Heart right ventricle (tissue), 16 donors: ENCODE results near the gene BUD31. TPM values are rescaled to one million over a fixed set of nuclear protein-coding genes. Genes with fewer than 3 reads are reported as not detected.

Experiments used
- ATAC-seq, 8 donors: fragments of 200-7000 bp; cut with Tn5 transposase; one replicate each; pipeline ENCODE4 v1.9.1; 2020; ENCODE audit warnings: mild to moderate bottlenecking in 8 of 8, moderate library complexity in 8 of 8, moderate number of reproducible peaks in 1 of 8
- DNase-seq, 2 donors: peaks; one replicate each; pipeline ENCODE4 v3.0.0-alpha.2; 2020
- H3K27ac ChIP-seq, 10 donors: fragments of 200-600 bp; sonication (generic) in 2 of 10; one replicate each; pipeline versions ENCODE4 v1.5.0 to v1.8.0; 2020 to 2022; ENCODE audit warnings: mild to moderate bottlenecking in 3 of 10
- H3K27me3 ChIP-seq, 7 donors: fragments of 200-600 bp; one replicate each; pipeline ENCODE4 v1.8.0; 2021 to 2022; ENCODE audit warnings: mild to moderate bottlenecking in 2 of 7
- H3K36me3 ChIP-seq, 9 donors: fragments of 200-600 bp; sonication (generic) in 1 of 9; one replicate each; pipeline versions ENCODE4 v1.5.0 to v1.8.0; 2020 to 2022; ENCODE audit warnings: mild to moderate bottlenecking in 2 of 9
- H3K4me1 ChIP-seq, 9 donors: fragments of 200-600 bp; sonication (generic) in 1 of 9; one replicate each; pipeline versions ENCODE4 v1.5.0 to v1.8.0; 2020 to 2022; ENCODE audit warnings: mild to moderate bottlenecking in 4 of 9
- H3K4me3 ChIP-seq, 10 donors: fragments of 200-600 bp; sonication (generic) in 2 of 10; one replicate each; pipeline versions ENCODE4 v1.5.0 to v1.8.0; 2020 to 2022; ENCODE audit warnings: mild to moderate bottlenecking in 7 of 10, moderate library complexity in 2 of 10
- H3K9me3 ChIP-seq, 11 donors: fragments of 200-600 bp in 10 of 11; sonication (generic) in 2 of 11; one replicate each; pipeline versions ENCODE4 v1.5.0 to v1.8.0; 2013 to 2022; ENCODE audit warnings: mild to moderate bottlenecking in 2 of 11, control low read depth in 1 of 11, moderate library complexity in 1 of 11
- CTCF ChIP-seq, 9 donors: fragments of 200-600 bp; sonication (generic) in 2 of 9; IDR thresholded peaks; one replicate each; pipeline versions ENCODE4 v1.5.0 to v1.8.0; 2021 to 2022; ENCODE audit warnings: antibody characterized with exemption in 9 of 9, mild to moderate bottlenecking in 5 of 9, moderate library complexity in 1 of 9
- WGBS, 2 donors: extraction: QIAGEN DNeasy Blood & Tissue Kit; methylation state at CpG; one replicate each; pipeline ENCODE4 v1.1.7; 2013; ENCODE audit warnings: inconsistent platforms in 1 of 2; 5-methylcytosine and 5-hydroxymethylcytosine counted together
- intact Hi-C, 10 donors: fragments of 100-400 bp; cut with DNase I; formaldehyde crosslinking; loops; one replicate each; pipeline versions ENCODE4 v1.11.1 to v1.14.2; 2022
- polyA plus RNA-seq, 2 donors: library from polyadenylated mRNA; stranded (reverse); fragments of 200-250 nt; gene quantifications; one replicate each; pipeline ENCODE4 v1.2.3, GENCODE V29; 2013
- total RNA-seq, 10 donors: library from RNA; stranded (reverse); fragmentation: NEBNext Ultra II Directional in 3 of 10; extraction: Animal tissue kit (Norgen Biotek cat#: 25700) in 3 of 10; gene quantifications; one replicate each; pipeline versions ENCODE4 v1.2.1 to v1.2.4, GENCODE V29; 2021 to 2023
- donor health status: Arrhythmogenic right ventricular cardiomyopathy.
- donor health status: ischemic (EF 13 %, LVEDD 7.1; RV severe dilation, severe dysfunction).
- donor health status: healthy with polysubstance abuse.
- donor health status: DM: no; HTN: yes; CAD: no.
- donor health status: DM: no; HTN: no; CAD: no.
- donor health status: ischemic (EF 25% LVEDD 6.9; RV normal size, moderate dysfunction).
- donor health status: ischemic (EF 25% LVEDD 5.7; RV mildly dilated, moderate dysfunction).
- donor health status: healthy.
- donor health status: DM: yes; HTN: yes; CAD: no.
- donor health status: Ischemic cardiomyopathy.
- donor health status: ischemic (EF 35%, LVEDD 5.7; RV mildly dilated, moderate dysfunction).
- donor health status: nonischemic (EF 11% LVEDD 7.7; RV severe dilation, severe dysfunction).
- donor health status: DM: yes; HTN: yes; CAD: no.
- donor health status: PGD.
- donor health status: ischemic (EF 29% LVEDD 5.4; RV normal size, mild dysfunction).
- donor health status: nonischemic (EF 23%, LVEDD 6.1; RV moderate dilation, normal function).

Gene BUD31
- total and polyA plus RNA-seq, 12 donors = 28.3 to 116 (median 43.4) TPM

GRCh38 chr7:99363286-99363685 lies 45.5 kb upstream of the BUD31 start:
- ATAC-seq = no peak
- Histone ChIP-seq H3K4me1 (no peaks in the 10 kb centered on the region), H3K27ac (no peak overlapping the region), H3K27me3 (no peaks in the 10 kb centered on the region), H3K4me3 (no peak overlapping the region), H3K9me3 (no peaks in the 10 kb centered on the region), H3K36me3 (peaks cover 0 to 100% (median 76%) of the 10 kb centered on the region in 9 donors)
- intact Hi-C loops = loop anchor here in 1 of 10 donors (10.0 kb wide), 1 partner anchor 52 kb away; no protein-coding TSS in a partner anchor
- WGBS, 2 donors = 93 to 95% methylated on average over 5 of the region's 5 CpGs
- no peak for TF ChIP-seq CTCF (IDR thresholded peaks at IDR 0.05)
- DNase-seq = no peak

- WGBS, 2 donors = 81 to 86% methylated on average over 17 of the region's 17 CpGs
- DNase-seq (peak in 1 of 2 donors; percentile 54), ATAC-seq (peak in 7 of 8 donors; percentile 37 to 71 (median 62))
- TF ChIP-seq CTCF (IDR thresholded peaks at IDR 0.05) = peak; percentile 18 to 65 (median 53)
- intact Hi-C loops = loop anchor here in 2 of 10 donors (5.0 to 10.0 kb wide), 2 partner anchors 47 to 49 kb away; no protein-coding TSS in a partner anchor
- Histone ChIP-seq H3K36me3 (peaks cover 0 to 92% (median 61%) of the 10 kb centered on the region in 9 donors), H3K4me1 (no peaks in the 10 kb centered on the region), H3K27me3 (no peaks in the 10 kb centered on the region), H3K4me3 (no peak overlapping the region), H3K27ac (no peak overlapping the region), H3K9me3 (no peaks in the 10 kb centered on the region)
These were observed 43.2 kb upstream of the BUD31 start for GRCh38 chr7:99365318-99366141.

DNA sequence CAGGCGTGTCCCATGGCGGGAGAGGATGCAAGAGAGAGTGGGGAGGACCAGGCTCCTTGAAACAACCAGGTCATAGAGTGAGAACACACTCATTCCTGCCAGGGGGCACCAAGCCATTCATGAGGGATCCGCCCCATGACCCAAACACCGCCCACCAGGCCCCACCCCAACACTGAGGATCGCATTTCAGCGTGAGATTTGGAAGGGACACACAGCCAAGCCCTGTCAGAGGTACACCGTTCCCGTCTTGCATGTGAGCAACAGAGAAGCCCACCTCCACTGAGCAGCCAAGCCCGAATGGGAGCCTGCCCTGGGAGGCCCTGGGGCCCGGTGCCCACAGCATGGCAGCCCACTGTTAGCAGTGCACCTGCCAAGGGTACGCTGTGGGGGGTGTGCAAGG lies 42.1 kb upstream of the BUD31 start:
- no peak for DNase-seq

More for the DNA sequence above, 42.1 kb upstream of the BUD31 start:
- ATAC-seq = no peak
- no peaks in the 10 kb centered on the region for H3K27me3 ChIP-seq
- H3K4me3 ChIP-seq = no peak overlapping the region
- H3K27ac ChIP-seq = no peak overlapping the region
- intact Hi-C loops = loop anchor here in 2 of 10 donors (5.0 to 10.0 kb wide), 2 partner anchors 46 to 48 kb away; no protein-coding TSS in a partner anchor
- H3K9me3 ChIP-seq = no peaks in the 10 kb centered on the region
- peaks cover 0 to 81% (median 50%) of the 10 kb centered on the region in 9 donors for H3K36me3 ChIP-seq
- 79 to 87% methylated on average over 11 of the region's 11 CpGs for WGBS, 2 donors
- TF ChIP-seq CTCF (IDR thresholded peaks at IDR 0.05) = no peak
- H3K4me1 ChIP-seq = no peaks in the 10 kb centered on the region
